Measurements from ENCODE around the gene ALDH1L1. TPM values are rescaled to one million over a fixed set of nuclear protein-coding genes. Genes with fewer than 3 reads are reported as not detected.

ALDH1L1 gene
- total RNA-seq, 1 donor from 2014 or later: 3.3 TPM

DNA sequence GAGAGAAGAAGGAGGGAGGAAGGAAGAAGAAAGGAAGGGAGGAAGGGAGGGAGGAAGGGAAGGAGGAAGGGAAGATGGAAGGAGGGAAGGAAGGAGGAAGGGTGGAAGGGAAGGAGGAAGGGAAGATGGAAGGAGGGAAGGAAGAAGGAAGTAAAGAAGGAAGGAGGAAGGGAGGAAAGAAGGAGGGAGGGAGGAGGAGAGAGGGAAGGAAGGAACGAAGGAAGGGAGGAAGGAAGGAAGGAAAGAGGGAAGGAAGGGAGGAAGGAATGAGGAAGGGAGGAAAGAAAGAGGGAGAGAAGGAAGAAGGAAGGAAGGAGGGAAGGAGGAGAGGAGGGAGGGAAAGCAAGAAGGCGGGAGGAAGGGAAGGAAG is 31.8 kb upstream of the ALDH1L1 start:
- no peak for TF ChIP-seq CTCF (IDR thresholded peaks at IDR 0.05)
- H3K36me3 ChIP-seq: no peaks in the 10 kb centered on the region
- intact Hi-C loops (cut with DNase I): no loop called here
- H3K4me1 ChIP-seq: peaks cover 9% of the 10 kb centered on the region
- no peak overlapping the region for H3K27ac ChIP-seq
- H3K9me3 ChIP-seq: no peaks in the 10 kb centered on the region
- H3K4me3 ChIP-seq: no peak overlapping the region
- DNase-seq (no peak), ATAC-seq (no peak)
- peaks cover 37% of the 10 kb centered on the region for H3K27me3 ChIP-seq

GRCh38 chr3:126211569-126211968 is 31.2 kb upstream of the ALDH1L1 start:
- no peak overlapping the region for H3K4me3 ChIP-seq
- DNase-seq (no peak), ATAC-seq (no peak)
- H3K27me3 ChIP-seq: peaks cover 32% of the 10 kb centered on the region
- H3K9me3 ChIP-seq: no peaks in the 10 kb centered on the region
- no peaks in the 10 kb centered on the region for H3K36me3 ChIP-seq
- H3K27ac ChIP-seq: no peak overlapping the region
- intact Hi-C loops (cut with DNase I): no loop called here
- TF ChIP-seq CTCF (IDR thresholded peaks at IDR 0.05): no peak
- H3K4me1 ChIP-seq: peaks cover 9% of the 10 kb centered on the region

DNA sequence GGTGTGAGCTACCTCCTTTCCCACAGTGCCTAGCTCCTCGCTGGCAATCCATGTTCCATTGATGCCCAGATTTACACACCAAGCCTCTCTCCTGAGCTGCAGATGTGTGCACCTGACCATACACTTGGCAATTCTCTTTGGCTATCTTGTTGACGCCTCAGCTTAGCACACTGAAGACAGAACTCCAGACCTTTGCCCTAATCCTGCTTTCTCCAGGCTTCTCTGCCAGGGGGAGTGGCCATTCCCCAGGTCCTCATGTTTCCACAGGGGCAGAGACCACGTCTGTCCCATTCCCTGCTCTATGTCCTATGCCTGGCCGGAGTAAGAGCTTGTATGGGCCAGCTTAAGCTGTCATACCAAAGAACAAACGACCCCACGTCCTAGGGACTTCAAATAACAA is 30.2 kb upstream of the ALDH1L1 start:
- intact Hi-C loops (cut with DNase I): no loop called here
- Histone ChIP-seq H3K36me3 (no peaks in the 10 kb centered on the region), H3K27ac (no peak overlapping the region), H3K4me1 (peaks cover 9% of the 10 kb centered on the region), H3K9me3 (no peaks in the 10 kb centered on the region), H3K4me3 (no peak overlapping the region), H3K27me3 (peaks cover 23% of the 10 kb centered on the region)
- TF ChIP-seq CTCF (IDR thresholded peaks at IDR 0.05): no peak
- no peak for ATAC-seq
- no peak for DNase-seq

GRCh38 chr3:126209741-126210140 is 29.4 kb upstream of the ALDH1L1 start:
- H3K4me3 ChIP-seq: no peak overlapping the region
- no peak for ATAC-seq
- intact Hi-C loops (cut with DNase I): no loop called here
- peaks cover 15% of the 10 kb centered on the region for H3K27me3 ChIP-seq
- no peaks in the 10 kb centered on the region for H3K36me3 ChIP-seq
- DNase-seq: no peak
- no peak overlapping the region for H3K27ac ChIP-seq
- peaks cover 9% of the 10 kb centered on the region for H3K4me1 ChIP-seq
- no peak for TF ChIP-seq CTCF (IDR thresholded peaks at IDR 0.05)
- no peaks in the 10 kb centered on the region for H3K9me3 ChIP-seq

GRCh38 chr3:126208606-126209256 is 28.3 kb upstream of the ALDH1L1 start:
- no peak overlapping the region for H3K27ac ChIP-seq
- intact Hi-C loops (cut with DNase I): no loop called here
- no peaks in the 10 kb centered on the region for H3K36me3 ChIP-seq
- no peaks in the 10 kb centered on the region for H3K9me3 ChIP-seq
- DNase-seq (peak; percentile 85), ATAC-seq (peak; percentile 53)
- peaks cover 7% of the 10 kb centered on the region for H3K4me1 ChIP-seq
- H3K4me3 ChIP-seq: no peak overlapping the region
- H3K27me3 ChIP-seq: peaks cover 5% of the 10 kb centered on the region
- TF ChIP-seq CTCF (IDR thresholded peaks at IDR 0.05): no peak

DNA sequence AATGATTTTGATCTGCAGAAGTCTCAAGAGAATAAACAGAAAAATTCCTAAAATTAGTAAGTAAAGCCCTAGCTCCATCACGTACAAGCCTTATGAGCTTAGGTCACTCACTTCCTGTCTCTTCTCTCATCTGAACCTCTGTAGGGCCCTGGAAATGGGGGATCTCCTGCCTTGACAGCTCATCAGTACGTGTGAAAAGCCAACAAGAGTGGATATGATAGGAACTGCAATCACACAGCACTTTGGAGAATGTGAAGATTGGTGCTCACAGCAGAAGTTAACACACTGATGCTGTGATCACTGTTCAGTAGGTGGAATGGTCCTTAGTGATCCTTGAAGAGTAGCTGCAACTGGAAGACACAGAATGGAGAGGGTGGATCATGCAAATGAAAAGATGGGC is 27.8 kb upstream of the ALDH1L1 start:
- intact Hi-C loops (cut with DNase I): no loop called here
- no peaks in the 10 kb centered on the region for H3K27me3 ChIP-seq
- no peak overlapping the region for H3K27ac ChIP-seq
- no peak overlapping the region for H3K4me3 ChIP-seq
- no peaks in the 10 kb centered on the region for H3K9me3 ChIP-seq
- DNase-seq (no peak), ATAC-seq (no peak)
- H3K36me3 ChIP-seq: no peaks in the 10 kb centered on the region
- peaks cover 1% of the 10 kb centered on the region for H3K4me1 ChIP-seq
- no peak for TF ChIP-seq CTCF (IDR thresholded peaks at IDR 0.05)
